Measurements from ENCODE around the gene SLC25A5. TPM values are rescaled to one million over a fixed set of nuclear protein-coding genes. Genes with fewer than 3 reads are reported as not detected.

Gene SLC25A5
- polyA plus RNA-seq, 4 donors = 615 to 1,883 (median 1,275) TPM

GRCh38 chrX:119466970-119467369 is 1.3 kb upstream of the SLC25A5 start:
- no peaks in the 10 kb centered on the region for H3K9me3 ChIP-seq (ENCODE audit: control insufficient read depth in 2 of 2, insufficient read depth in 1 of 2, low read depth in 1 of 2, low read length in 1 of 2)
- H3K4me3 ChIP-seq (ENCODE audit: low read depth in 1 of 3, low read length in 3 of 3) = no peak overlapping the region
- peaks cover 0 to 17% (median 0%) of the 10 kb centered on the region in 3 donors for H3K4me1 ChIP-seq (ENCODE audit: control insufficient read depth in 3 of 3, insufficient read depth in 2 of 3, low read depth in 1 of 3, low read length in 2 of 3)
- WGBS, 3 donors = 40 to 74% (median 51%) methylated on average over 3 of the region's 3 CpGs
- no peaks in the 10 kb centered on the region for H3K27me3 ChIP-seq (ENCODE audit: control insufficient read depth in 3 of 3, insufficient read depth in 3 of 3, low read length in 3 of 3)
- FAIRE-seq = no peak
- H3K27ac ChIP-seq (ENCODE audit: low read depth in 1 of 3, low read length in 2 of 3) = peak overlapping the region in 2 of 3 donors; percentile 63 to 74
- peak in 1 of 2 donors; percentile 48 for DNase-seq
- H3K36me3 ChIP-seq (ENCODE audit: control insufficient read depth in 3 of 3, insufficient read depth in 2 of 3, low read depth in 1 of 3, low read length in 3 of 3) = peaks cover 0 to 13% (median 0%) of the 10 kb centered on the region in 3 donors

- 54 to 79% (median 60%) methylated on average over 6 of the region's 6 CpGs for WGBS, 3 donors
- Histone ChIP-seq H3K4me3 (ENCODE audit: low read depth in 1 of 3, low read length in 3 of 3) (peak overlapping the region in 1 of 3 donors; percentile 10), H3K27ac (ENCODE audit: low read depth in 1 of 3, low read length in 2 of 3) (peak overlapping the region in 2 of 3 donors; percentile 63 to 74), H3K36me3 (ENCODE audit: control insufficient read depth in 3 of 3, insufficient read depth in 2 of 3, low read depth in 1 of 3, low read length in 3 of 3) (peaks cover 0 to 13% (median 0%) of the 10 kb centered on the region in 3 donors), H3K9me3 (ENCODE audit: control insufficient read depth in 2 of 2, insufficient read depth in 1 of 2, low read depth in 1 of 2, low read length in 1 of 2) (no peaks in the 10 kb centered on the region), H3K4me1 (ENCODE audit: control insufficient read depth in 3 of 3, insufficient read depth in 2 of 3, low read depth in 1 of 3, low read length in 2 of 3) (peaks cover 0 to 17% (median 0%) of the 10 kb centered on the region in 3 donors), H3K27me3 (ENCODE audit: control insufficient read depth in 3 of 3, insufficient read depth in 3 of 3, low read length in 3 of 3) (no peaks in the 10 kb centered on the region)
- DNase-seq (no peak), FAIRE-seq (no peak)
Observed at GRCh38 chrX:119467433-119467832, 811 bp upstream of the SLC25A5 start.

- Histone ChIP-seq H3K4me1 (ENCODE audit: control insufficient read depth in 3 of 3, insufficient read depth in 2 of 3, low read depth in 1 of 3, low read length in 2 of 3) (peaks cover 0 to 17% (median 0%) of the 10 kb centered on the region in 3 donors), H3K27ac (ENCODE audit: low read depth in 1 of 3, low read length in 2 of 3) (peak overlapping the region; percentile 87 to 100 (median 99)), H3K4me3 (ENCODE audit: low read depth in 1 of 3, low read length in 3 of 3) (peak overlapping the region; percentile 63 to 96 (median 87)), H3K9me3 (ENCODE audit: control insufficient read depth in 2 of 2, insufficient read depth in 1 of 2, low read depth in 1 of 2, low read length in 1 of 2) (no peaks in the 10 kb centered on the region), H3K36me3 (ENCODE audit: control insufficient read depth in 3 of 3, insufficient read depth in 2 of 3, low read depth in 1 of 3, low read length in 3 of 3) (peaks cover 0 to 13% (median 0%) of the 10 kb centered on the region in 3 donors), H3K27me3 (ENCODE audit: control insufficient read depth in 3 of 3, insufficient read depth in 3 of 3, low read length in 3 of 3) (no peaks in the 10 kb centered on the region)
- no peak for FAIRE-seq
- WGBS, 3 donors = 1 to 37% (median 25%) methylated on average over 45 to 78 of the region's 78 CpGs
- peak; percentile 90 to 92 for DNase-seq
Observed at GRCh38 chrX:119468551-119469312, 488 bp downstream of the SLC25A5 start.

- Histone ChIP-seq H3K4me1 (ENCODE audit: control insufficient read depth in 3 of 3, insufficient read depth in 2 of 3, low read depth in 1 of 3, low read length in 2 of 3) (peaks cover 0 to 17% (median 0%) of the 10 kb centered on the region in 3 donors), H3K4me3 (ENCODE audit: low read depth in 1 of 3, low read length in 3 of 3) (peak overlapping the region; percentile 36 to 96 (median 63)), H3K9me3 (ENCODE audit: control insufficient read depth in 2 of 2, insufficient read depth in 1 of 2, low read depth in 1 of 2, low read length in 1 of 2) (no peaks in the 10 kb centered on the region), H3K27me3 (ENCODE audit: control insufficient read depth in 3 of 3, insufficient read depth in 3 of 3, low read length in 3 of 3) (no peaks in the 10 kb centered on the region), H3K27ac (ENCODE audit: low read depth in 1 of 3, low read length in 2 of 3) (peak overlapping the region; percentile 85 to 99 (median 90)), H3K36me3 (ENCODE audit: control insufficient read depth in 3 of 3, insufficient read depth in 2 of 3, low read depth in 1 of 3, low read length in 3 of 3) (peaks cover 0 to 13% (median 0%) of the 10 kb centered on the region in 3 donors)
- no peak for DNase-seq
- WGBS, 3 donors = 4 to 63% (median 8%) methylated on average over 7 to 8 of the region's 8 CpGs
- no peak for FAIRE-seq
Observed at GRCh38 chrX:119469313-119469635, 1.0 kb downstream of the SLC25A5 start.

GRCh38 chrX:119474615-119475388 is 6.6 kb downstream of the SLC25A5 start:
- no peak overlapping the region for H3K27ac ChIP-seq (ENCODE audit: low read depth in 1 of 3, low read length in 2 of 3)
- no peak for FAIRE-seq

GRCh38 chrX:119475389-119476101 is 7.3 kb downstream of the SLC25A5 start:
- FAIRE-seq (no peak), DNase-seq (no peak)
- WGBS, 3 donors = 65 to 69% (median 68%) methylated on average over 11 of the region's 11 CpGs

More at GRCh38 chrX:119474615-119475388, 6.6 kb downstream of the SLC25A5 start:
- peaks cover 0 to 6% (median 0%) of the 10 kb centered on the region in 3 donors for H3K36me3 ChIP-seq (ENCODE audit: control insufficient read depth in 3 of 3, insufficient read depth in 2 of 3, low read depth in 1 of 3, low read length in 3 of 3)
- H3K9me3 ChIP-seq (ENCODE audit: control insufficient read depth in 2 of 2, insufficient read depth in 1 of 2, low read depth in 1 of 2, low read length in 1 of 2) = no peaks in the 10 kb centered on the region
- DNase-seq = no peak
- H3K27me3 ChIP-seq (ENCODE audit: control insufficient read depth in 3 of 3, insufficient read depth in 3 of 3, low read length in 3 of 3) = no peaks in the 10 kb centered on the region
- peaks cover 0 to 19% (median 0%) of the 10 kb centered on the region in 3 donors for H3K4me1 ChIP-seq (ENCODE audit: control insufficient read depth in 3 of 3, insufficient read depth in 2 of 3, low read depth in 1 of 3, low read length in 2 of 3)
- WGBS, 3 donors = 84 to 87% (median 85%) methylated on average over 23 of the region's 23 CpGs
- no peak overlapping the region for H3K4me3 ChIP-seq (ENCODE audit: low read depth in 1 of 3, low read length in 3 of 3)

GRCh38 chrX:119477812-119478232 is 9.6 kb downstream of the SLC25A5 start:
- Histone ChIP-seq H3K9me3 (ENCODE audit: control insufficient read depth in 2 of 2, insufficient read depth in 1 of 2, low read depth in 1 of 2, low read length in 1 of 2) (no peaks in the 10 kb centered on the region), H3K36me3 (ENCODE audit: control insufficient read depth in 3 of 3, insufficient read depth in 2 of 3, low read depth in 1 of 3, low read length in 3 of 3) (no peaks in the 10 kb centered on the region), H3K27ac (ENCODE audit: low read depth in 1 of 3, low read length in 2 of 3) (peak overlapping the region; percentile 80 to 87 (median 81)), H3K4me1 (ENCODE audit: control insufficient read depth in 3 of 3, insufficient read depth in 2 of 3, low read depth in 1 of 3, low read length in 2 of 3) (peaks cover 0 to 20% (median 5%) of the 10 kb centered on the region in 3 donors), H3K27me3 (ENCODE audit: control insufficient read depth in 3 of 3, insufficient read depth in 3 of 3, low read length in 3 of 3) (no peaks in the 10 kb centered on the region), H3K4me3 (ENCODE audit: low read depth in 1 of 3, low read length in 3 of 3) (no peak overlapping the region)
- FAIRE-seq (no peak), DNase-seq (peak; percentile 91 to 96)
- WGBS, 3 donors = 8 to 48% (median 26%) methylated on average over 3 of the region's 3 CpGs

More at GRCh38 chrX:119475389-119476101, 7.3 kb downstream of the SLC25A5 start:
- H3K4me1 ChIP-seq (ENCODE audit: control insufficient read depth in 3 of 3, insufficient read depth in 2 of 3, low read depth in 1 of 3, low read length in 2 of 3) = peaks cover 0 to 13% (median 0%) of the 10 kb centered on the region in 3 donors
- H3K27ac ChIP-seq (ENCODE audit: low read depth in 1 of 3, low read length in 2 of 3) = no peak overlapping the region
- no peaks in the 10 kb centered on the region for H3K9me3 ChIP-seq (ENCODE audit: control insufficient read depth in 2 of 2, insufficient read depth in 1 of 2, low read depth in 1 of 2, low read length in 1 of 2)
- H3K27me3 ChIP-seq (ENCODE audit: control insufficient read depth in 3 of 3, insufficient read depth in 3 of 3, low read length in 3 of 3) = no peaks in the 10 kb centered on the region
- H3K4me3 ChIP-seq (ENCODE audit: low read depth in 1 of 3, low read length in 3 of 3) = no peak overlapping the region
- H3K36me3 ChIP-seq (ENCODE audit: control insufficient read depth in 3 of 3, insufficient read depth in 2 of 3, low read depth in 1 of 3, low read length in 3 of 3) = peaks cover 0 to under 1% (median 0%) of the 10 kb centered on the region in 3 donors

GRCh38 chrX:119478504-119478903 is 10.3 kb downstream of the SLC25A5 start:
- Histone ChIP-seq H3K27ac (ENCODE audit: low read depth in 1 of 3, low read length in 2 of 3) (peak overlapping the region in 2 of 3 donors; percentile 81 to 87), H3K4me3 (ENCODE audit: low read depth in 1 of 3, low read length in 3 of 3) (no peak overlapping the region)

More at GRCh38 chrX:119478504-119478903, 10.3 kb downstream of the SLC25A5 start:
- H3K4me1 ChIP-seq (ENCODE audit: control insufficient read depth in 3 of 3, insufficient read depth in 2 of 3, low read depth in 1 of 3, low read length in 2 of 3) = peaks cover 0 to 20% (median 5%) of the 10 kb centered on the region in 3 donors
- 29 to 71% (median 54%) methylated on average over 4 of the region's 4 CpGs for WGBS, 3 donors
- H3K27me3 ChIP-seq (ENCODE audit: control insufficient read depth in 3 of 3, insufficient read depth in 3 of 3, low read length in 3 of 3) = no peaks in the 10 kb centered on the region
- no peaks in the 10 kb centered on the region for H3K36me3 ChIP-seq (ENCODE audit: control insufficient read depth in 3 of 3, insufficient read depth in 2 of 3, low read depth in 1 of 3, low read length in 3 of 3)
- DNase-seq (peak in 1 of 2 donors; percentile 13), FAIRE-seq (no peak)
- no peaks in the 10 kb centered on the region for H3K9me3 ChIP-seq (ENCODE audit: control insufficient read depth in 2 of 2, insufficient read depth in 1 of 2, low read depth in 1 of 2, low read length in 1 of 2)
